ENCODE data around the gene ARHGAP6. TPM values are rescaled to one million over a fixed set of nuclear protein-coding genes. Genes with fewer than 3 reads are reported as not detected.

ARHGAP6 gene
- total and polyA plus RNA-seq, 3 donors from 2014 or later, result 4.8 to 11.8 (median 5.7) TPM

DNA sequence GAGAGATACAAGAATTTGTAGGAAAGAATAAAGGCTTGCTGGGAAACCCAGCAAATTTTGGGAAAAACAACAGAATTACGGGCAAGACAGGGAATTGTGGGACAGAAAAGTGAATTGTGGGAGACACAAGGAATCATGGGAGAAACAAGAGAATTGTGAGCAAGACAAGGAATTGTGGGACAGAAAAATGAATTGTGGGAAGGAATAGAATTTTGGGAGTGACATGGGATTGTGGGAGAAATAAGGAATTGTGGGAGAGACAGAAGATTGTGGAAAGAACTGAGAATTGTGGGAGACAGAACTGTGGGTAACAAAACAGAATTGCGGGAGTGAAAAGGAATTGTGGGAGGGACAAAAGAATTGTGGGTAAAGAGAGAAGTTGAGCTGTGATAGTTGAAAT, 555.8 kb downstream of the ARHGAP6 start:
- WGBS, 2 donors, result 84 to 85% methylated on average over 2 of the region's 2 CpGs
- no peak for DNase-seq
- Histone ChIP-seq H3K36me3 (ENCODE audit: low read depth, missing control alignments) (no peaks in the 10 kb centered on the region), H3K9me3 (no peaks in the 10 kb centered on the region), H3K27me3 (no peaks in the 10 kb centered on the region), H3K27ac (no peak overlapping the region), H3K4me3 (no peak overlapping the region), H3K4me1 (no peaks in the 10 kb centered on the region)
- TF ChIP-seq POLR2A (IDR thresholded peaks at IDR 0.05), result no peak
- TF ChIP-seq, protein P1, sequence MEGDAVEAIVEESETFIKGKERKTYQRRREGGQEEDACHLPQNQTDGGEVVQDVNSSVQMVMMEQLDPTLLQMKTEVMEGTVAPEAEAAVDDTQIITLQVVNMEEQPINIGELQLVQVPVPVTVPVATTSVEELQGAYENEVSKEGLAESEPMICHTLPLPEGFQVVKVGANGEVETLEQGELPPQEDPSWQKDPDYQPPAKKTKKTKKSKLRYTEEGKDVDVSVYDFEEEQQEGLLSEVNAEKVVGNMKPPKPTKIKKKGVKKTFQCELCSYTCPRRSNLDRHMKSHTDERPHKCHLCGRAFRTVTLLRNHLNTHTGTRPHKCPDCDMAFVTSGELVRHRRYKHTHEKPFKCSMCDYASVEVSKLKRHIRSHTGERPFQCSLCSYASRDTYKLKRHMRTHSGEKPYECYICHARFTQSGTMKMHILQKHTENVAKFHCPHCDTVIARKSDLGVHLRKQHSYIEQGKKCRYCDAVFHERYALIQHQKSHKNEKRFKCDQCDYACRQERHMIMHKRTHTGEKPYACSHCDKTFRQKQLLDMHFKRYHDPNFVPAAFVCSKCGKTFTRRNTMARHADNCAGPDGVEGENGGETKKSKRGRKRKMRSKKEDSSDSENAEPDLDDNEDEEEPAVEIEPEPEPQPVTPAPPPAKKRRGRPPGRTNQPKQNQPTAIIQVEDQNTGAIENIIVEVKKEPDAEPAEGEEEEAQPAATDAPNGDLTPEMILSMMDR (IDR thresholded peaks at IDR 0.05), result no peak
- intact Hi-C loops (cut with DNase I; ENCODE audit: low total_unique reads), result no loop called here

DNA sequence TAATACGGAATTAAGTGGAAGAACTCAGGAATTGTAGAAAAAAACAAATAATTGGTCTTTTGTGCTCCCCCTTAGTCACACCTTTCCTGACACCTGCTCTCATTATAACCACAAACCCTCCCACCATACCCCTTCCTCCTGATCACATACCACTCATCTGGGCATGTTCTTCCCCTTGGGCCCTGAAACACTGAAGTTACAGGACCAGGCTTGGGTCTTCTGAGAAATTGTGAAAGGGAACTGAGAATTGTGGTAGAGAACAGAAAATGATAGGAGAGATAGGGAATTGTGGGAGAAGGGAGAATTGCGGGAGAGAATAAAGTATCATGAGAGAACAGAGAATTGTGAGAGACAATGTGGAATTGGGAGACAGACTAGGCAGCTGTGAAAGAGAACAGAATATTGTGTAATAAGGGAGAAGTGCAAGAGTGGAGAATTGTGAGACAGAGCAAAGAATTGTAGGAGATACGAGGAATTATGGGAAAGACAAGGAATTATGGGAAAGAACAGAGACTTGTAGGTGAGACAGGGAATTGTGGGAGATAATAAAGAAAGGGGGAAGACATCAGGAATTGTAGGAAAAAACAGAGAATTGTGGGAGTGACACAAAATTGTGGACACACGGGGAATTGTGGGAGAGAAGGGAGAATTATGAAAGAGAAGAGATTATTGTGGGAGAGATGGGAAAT, 557.3 kb downstream of the ARHGAP6 start:
- Histone ChIP-seq H3K4me1 (no peaks in the 10 kb centered on the region), H3K27me3 (no peaks in the 10 kb centered on the region), H3K36me3 (ENCODE audit: low read depth, missing control alignments) (no peaks in the 10 kb centered on the region), H3K4me3 (no peak overlapping the region), H3K9me3 (no peaks in the 10 kb centered on the region), H3K27ac (no peak overlapping the region)
- no peak for DNase-seq
- TF ChIP-seq, protein P1 (IDR thresholded peaks at IDR 0.05), result no peak
- no peak for TF ChIP-seq POLR2A (IDR thresholded peaks at IDR 0.05)
- 91 to 94% methylated on average over 4 of the region's 4 CpGs for WGBS, 2 donors
- intact Hi-C loops (cut with DNase I; ENCODE audit: low total_unique reads), result no loop called here

DNA sequence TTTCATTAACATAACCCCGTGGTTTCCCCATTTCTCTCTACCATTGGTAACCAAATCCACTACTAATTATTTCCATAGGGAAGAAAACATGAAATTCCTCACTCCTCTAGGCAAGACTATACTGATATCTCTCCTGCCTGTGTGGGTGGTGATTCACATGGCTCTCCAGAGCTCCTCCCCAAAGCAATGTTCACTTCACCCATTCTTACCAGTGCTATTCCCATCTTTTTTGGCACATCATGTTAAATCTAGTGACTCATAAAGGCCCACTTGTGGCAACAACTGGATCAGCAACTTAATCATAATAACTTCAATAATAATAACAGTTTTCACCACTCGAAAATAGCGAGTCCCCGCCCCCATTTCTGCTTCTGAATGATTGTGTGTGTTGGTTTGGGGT, 560.6 kb downstream of the ARHGAP6 start:
- no peaks in the 10 kb centered on the region for H3K9me3 ChIP-seq
- H3K4me3 ChIP-seq, result no peak overlapping the region
- intact Hi-C loops (cut with DNase I; ENCODE audit: low total_unique reads), result no loop called here
- no peak overlapping the region for H3K27ac ChIP-seq
- no peaks in the 10 kb centered on the region for H3K27me3 ChIP-seq
- no peak for TF ChIP-seq POLR2A (IDR thresholded peaks at IDR 0.05)
- TF ChIP-seq, protein P1 (IDR thresholded peaks at IDR 0.05), result no peak
- no peak for DNase-seq
- no peaks in the 10 kb centered on the region for H3K36me3 ChIP-seq (ENCODE audit: low read depth, missing control alignments)
- H3K4me1 ChIP-seq, result no peaks in the 10 kb centered on the region
- 95 to 96% methylated on average over 4 of the region's 4 CpGs for WGBS, 2 donors

DNA sequence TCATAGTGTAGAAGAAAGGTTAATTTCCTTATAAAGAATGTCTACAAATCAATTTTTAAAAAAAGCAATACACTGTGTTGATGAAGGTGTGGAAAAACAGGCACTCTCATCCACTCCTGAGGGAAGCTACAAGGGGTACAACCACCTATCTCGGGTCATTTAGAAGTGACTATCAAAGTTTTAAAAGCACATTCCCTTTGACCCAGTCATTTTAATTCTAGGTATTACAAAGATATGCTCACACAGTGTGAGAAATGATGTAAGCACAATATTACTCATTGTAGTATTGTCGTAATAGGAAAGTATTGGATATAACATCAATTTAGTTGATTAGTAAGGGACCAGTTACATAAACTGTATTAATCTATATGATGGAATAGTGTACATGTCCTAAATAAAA, 562.0 kb downstream of the ARHGAP6 start:
- H3K4me1 ChIP-seq, result no peaks in the 10 kb centered on the region
- no peaks in the 10 kb centered on the region for H3K9me3 ChIP-seq
- intact Hi-C loops (cut with DNase I; ENCODE audit: low total_unique reads), result no loop called here
- H3K27ac ChIP-seq, result no peak overlapping the region
- no peaks in the 10 kb centered on the region for H3K27me3 ChIP-seq
- H3K4me3 ChIP-seq, result no peak overlapping the region
- no peaks in the 10 kb centered on the region for H3K36me3 ChIP-seq (ENCODE audit: low read depth, missing control alignments)
- DNase-seq, result no peak
- WGBS, 2 donors, result 90 to 91% methylated on average over 2 of the region's 2 CpGs
- TF ChIP-seq, protein P1 (IDR thresholded peaks at IDR 0.05), result no peak
- TF ChIP-seq POLR2A (IDR thresholded peaks at IDR 0.05), result no peak

DNA sequence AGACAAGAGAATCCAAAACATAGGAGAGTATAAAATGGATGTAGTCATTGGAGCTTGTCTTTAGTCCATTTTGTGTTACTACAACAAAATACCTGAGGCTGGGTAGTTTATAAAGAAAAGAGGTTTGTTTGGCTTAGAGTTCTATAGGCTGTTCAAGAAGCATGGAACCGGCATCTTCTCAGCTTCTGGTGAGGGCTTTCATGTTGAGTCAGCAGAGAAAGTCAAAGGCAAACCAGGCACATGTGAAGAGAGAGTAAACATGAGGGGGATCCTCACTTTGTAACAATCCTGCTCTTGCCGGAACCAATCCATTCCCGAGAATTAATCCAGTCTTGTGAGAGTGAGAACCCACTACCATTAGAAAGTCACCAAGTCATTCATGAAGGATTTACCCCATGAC, 562.7 kb downstream of the ARHGAP6 start:
- no peaks in the 10 kb centered on the region for H3K4me1 ChIP-seq
- H3K27ac ChIP-seq, result no peak overlapping the region
- H3K27me3 ChIP-seq, result no peaks in the 10 kb centered on the region
- WGBS, 2 donors, result 90 to 100% methylated on average over 1 to 3 of the region's 3 CpGs
- no peaks in the 10 kb centered on the region for H3K9me3 ChIP-seq
- no peak overlapping the region for H3K4me3 ChIP-seq
- intact Hi-C loops (cut with DNase I; ENCODE audit: low total_unique reads), result no loop called here
- TF ChIP-seq, protein P1 (IDR thresholded peaks at IDR 0.05), result no peak
- TF ChIP-seq POLR2A (IDR thresholded peaks at IDR 0.05), result no peak
- no peaks in the 10 kb centered on the region for H3K36me3 ChIP-seq (ENCODE audit: low read depth, missing control alignments)
- DNase-seq, result no peak
